Liver (tissue), 9 donors: ENCODE data around the gene GLRX3. TPM values are rescaled to one million over a fixed set of nuclear protein-coding genes. Genes with fewer than 3 reads are reported as not detected.

Experiments
- DNase-seq: peaks from one replicate; pipeline ENCODE4 v3.0.0-alpha.2; 2017; ENCODE audit warnings: low spot score
- H3K27ac ChIP-seq, 2 donors: one replicate each; pipeline ENCODE4 v1.7.0; 2013; ENCODE audit warnings: inconsistent platforms in 2 of 2, low read length in 2 of 2, control low read depth in 1 of 2, low read depth in 1 of 2, mild to moderate bottlenecking in 1 of 2
- H3K27me3 ChIP-seq, 4 donors: one replicate each; pipeline versions ENCODE4 v1.6.1 to v1.7.0; 2013; ENCODE audit warnings: low read length in 3 of 4, inconsistent platforms in 1 of 4, mild to moderate bottlenecking in 1 of 4, moderate library complexity in 1 of 4; ENCODE audit not compliant: control insufficient read depth in 4 of 4, insufficient read depth in 4 of 4
- H3K36me3 ChIP-seq, 4 donors: one replicate each; pipeline versions ENCODE4 v1.6.1 to v1.7.0; 2013; ENCODE audit warnings: low read length in 3 of 4, mild to moderate bottlenecking in 3 of 4, low read depth in 1 of 4, moderate library complexity in 1 of 4; ENCODE audit not compliant: control insufficient read depth in 4 of 4, insufficient read depth in 3 of 4
- H3K4me1 ChIP-seq, 4 donors: one replicate each; pipeline versions ENCODE4 v1.6.1 to v1.7.0; 2013; ENCODE audit warnings: low read length in 3 of 4, mild to moderate bottlenecking in 3 of 4, moderate library complexity in 1 of 4; ENCODE audit not compliant: control insufficient read depth in 4 of 4, insufficient read depth in 4 of 4
- H3K4me3 ChIP-seq, 3 donors: one replicate each; pipeline versions ENCODE4 v1.6.1 to v1.7.0; 2013; ENCODE audit warnings: low read length in 3 of 3, control low read depth in 1 of 3, low read depth in 1 of 3, mild to moderate bottlenecking in 1 of 3
- H3K9ac ChIP-seq, 2 donors: one replicate each; pipeline ENCODE4 v1.7.0; 2013; ENCODE audit warnings: low read length in 2 of 2, mild to moderate bottlenecking in 2 of 2, moderate library complexity in 2 of 2, control low read depth in 1 of 2, low read depth in 1 of 2
- H3K9me3 ChIP-seq, 4 donors: one replicate each; pipeline versions ENCODE4 v1.6.1 to v1.7.0; 2013; ENCODE audit warnings: low read length in 3 of 4; ENCODE audit not compliant: control insufficient read depth in 4 of 4
- CTCF ChIP-seq: fragments of 150-350 bp; IDR thresholded peaks from 2 replicates; pipeline ENCODE4 v1.5.1; 2017; ENCODE audit warnings: improper control_type of control experiment, low read depth, low read length; ENCODE audit not compliant: missing input control
- EGR1 ChIP-seq, 2 donors: IDR thresholded peaks; 2 replicates each; pipeline ENCODE4 v1.6.1; 2016 to 2018; ENCODE audit warnings: antibody characterized with exemption in 2 of 2, low read depth in 2 of 2
- FOXA1 ChIP-seq: IDR thresholded peaks from 2 replicates; pipeline ENCODE4 v1.6.1; 2016; ENCODE audit warnings: antibody characterized with exemption
- GABPA ChIP-seq, 2 donors: IDR thresholded peaks in 1 of 2; conservative IDR thresholded peaks in 1 of 2; 2 replicates each; pipeline ENCODE4 v1.6.1; 2016; ENCODE audit warnings: antibody characterized with exemption in 2 of 2, mild to moderate bottlenecking in 1 of 2, moderate library complexity in 1 of 2
- HNF4A ChIP-seq, 2 donors: conservative IDR thresholded peaks; 2 replicates each; pipeline ENCODE4 v1.6.1; 2016; ENCODE audit warnings: antibody characterized with exemption in 2 of 2, mild to moderate bottlenecking in 2 of 2
- HNF4G ChIP-seq: IDR thresholded peaks from 2 replicates; pipeline ENCODE4 v1.6.1; 2016; ENCODE audit warnings: antibody characterized with exemption
- JUND ChIP-seq, 2 donors: IDR thresholded peaks; 2 replicates each; pipeline ENCODE4 v1.6.1; 2016; ENCODE audit warnings: antibody characterized with exemption in 2 of 2
- MAX ChIP-seq: IDR thresholded peaks from 2 replicates; pipeline ENCODE4 v1.6.1; 2016; ENCODE audit warnings: antibody characterized with exemption
- NR2F2 ChIP-seq: IDR thresholded peaks from 2 replicates; pipeline ENCODE4 v1.6.1; 2016; ENCODE audit warnings: antibody characterized with exemption
- RAD21 ChIP-seq, 2 donors: IDR thresholded peaks; 2 replicates each; pipeline ENCODE4 v1.6.1; 2016; ENCODE audit warnings: antibody characterized with exemption in 2 of 2, mild to moderate bottlenecking in 2 of 2
- RXRA ChIP-seq, 2 donors: IDR thresholded peaks; 2 replicates each; pipeline ENCODE4 v1.6.1; 2017 to 2018; ENCODE audit warnings: antibody characterized with exemption in 2 of 2, mild to moderate bottlenecking in 1 of 2
- SP1 ChIP-seq: IDR thresholded peaks from 2 replicates; pipeline ENCODE4 v1.6.1; 2018; ENCODE audit warnings: antibody characterized with exemption, mild to moderate bottlenecking
- TAF1 ChIP-seq: conservative IDR thresholded peaks from 2 replicates; pipeline ENCODE4 v1.6.1; 2016; ENCODE audit warnings: antibody characterized with exemption, mild to moderate bottlenecking
- YY1 ChIP-seq: IDR thresholded peaks from 2 replicates; pipeline ENCODE4 v1.6.1; 2016; ENCODE audit warnings: antibody characterized with exemption, mild to moderate bottlenecking
- whole genome bisulfite sequencing: extraction: QIAGEN DNeasy Blood & Tissue Kit; methylation state at CpG from one replicate; pipeline ENCODE4 v1.1.7; 2013; 5-methylcytosine and 5-hydroxymethylcytosine counted together
- polyA plus RNA-seq, 2 donors: library from polyadenylated mRNA; stranded (reverse) in 1 of 2; unstranded in 1 of 2; fragments of 200-250 nt in 1 of 2; fragments of >200 nt in 1 of 2; fragmentation: Nextera tagmentation in 1 of 2; extraction: Ambion mirVana in 1 of 2; gene quantifications; one replicate each; pipeline versions ENCODE4 v1.2.1 to v1.2.3, GENCODE V29; 2013 to 2015
- total RNA-seq, 2 donors: library from RNA; depleted of rRNA; stranded (reverse); fragments of >200 nt; gene quantifications; one replicate each; pipeline ENCODE4 v1.2.3, GENCODE V29; 2014
- TF ChIP-seq, protein P1 (sequence below): IDR thresholded peaks from 2 replicates; pipeline ENCODE4 v1.6.1; 2016; ENCODE audit warnings: antibody characterized with exemption, mild to moderate bottlenecking
- TF ChIP-seq, protein P2 (sequence below): IDR thresholded peaks from 2 replicates; pipeline ENCODE4 v1.6.1; 2016; ENCODE audit warnings: antibody characterized with exemption
- TF ChIP-seq, protein P3 (sequence below): IDR thresholded peaks from 2 replicates; pipeline ENCODE4 v1.6.1; 2016; ENCODE audit warnings: antibody characterized with exemption
- donor health status: healthy.
- donor health status: healthy.
- donor health status: healthy.
- donor health status: healthy.
- donor health status: healthy.

The GLRX3 gene
- total and polyA plus RNA-seq, 4 donors: 24.0 to 34.0 (median 28.5) TPM

GRCh38 chr10:130175074-130175473 is 38.9 kb downstream of the GLRX3 start:
- H3K27ac ChIP-seq: no peak overlapping the region
- no peaks in the 10 kb centered on the region for H3K27me3 ChIP-seq
- H3K4me1 ChIP-seq: no peaks in the 10 kb centered on the region
- WGBS: 90% methylated on average over 4 of the region's 4 CpGs
- H3K36me3 ChIP-seq: peaks cover 2 to 33% (median 23%) of the 10 kb centered on the region in 4 donors
- no peak for TF ChIP-seq HNF4A (conservative IDR thresholded peaks at IDR 0.05)
- no peak for TF ChIP-seq GABPA (IDR thresholded peaks at IDR 0.05 in 1 of 2, conservative IDR thresholded peaks at IDR 0.05 in 1 of 2)
- TF ChIP-seq RAD21 (IDR thresholded peaks at IDR 0.05): no peak
- TF ChIP-seq CTCF: no peak
- no peak for TF ChIP-seq SP1
- TF ChIP-seq, protein P1, sequence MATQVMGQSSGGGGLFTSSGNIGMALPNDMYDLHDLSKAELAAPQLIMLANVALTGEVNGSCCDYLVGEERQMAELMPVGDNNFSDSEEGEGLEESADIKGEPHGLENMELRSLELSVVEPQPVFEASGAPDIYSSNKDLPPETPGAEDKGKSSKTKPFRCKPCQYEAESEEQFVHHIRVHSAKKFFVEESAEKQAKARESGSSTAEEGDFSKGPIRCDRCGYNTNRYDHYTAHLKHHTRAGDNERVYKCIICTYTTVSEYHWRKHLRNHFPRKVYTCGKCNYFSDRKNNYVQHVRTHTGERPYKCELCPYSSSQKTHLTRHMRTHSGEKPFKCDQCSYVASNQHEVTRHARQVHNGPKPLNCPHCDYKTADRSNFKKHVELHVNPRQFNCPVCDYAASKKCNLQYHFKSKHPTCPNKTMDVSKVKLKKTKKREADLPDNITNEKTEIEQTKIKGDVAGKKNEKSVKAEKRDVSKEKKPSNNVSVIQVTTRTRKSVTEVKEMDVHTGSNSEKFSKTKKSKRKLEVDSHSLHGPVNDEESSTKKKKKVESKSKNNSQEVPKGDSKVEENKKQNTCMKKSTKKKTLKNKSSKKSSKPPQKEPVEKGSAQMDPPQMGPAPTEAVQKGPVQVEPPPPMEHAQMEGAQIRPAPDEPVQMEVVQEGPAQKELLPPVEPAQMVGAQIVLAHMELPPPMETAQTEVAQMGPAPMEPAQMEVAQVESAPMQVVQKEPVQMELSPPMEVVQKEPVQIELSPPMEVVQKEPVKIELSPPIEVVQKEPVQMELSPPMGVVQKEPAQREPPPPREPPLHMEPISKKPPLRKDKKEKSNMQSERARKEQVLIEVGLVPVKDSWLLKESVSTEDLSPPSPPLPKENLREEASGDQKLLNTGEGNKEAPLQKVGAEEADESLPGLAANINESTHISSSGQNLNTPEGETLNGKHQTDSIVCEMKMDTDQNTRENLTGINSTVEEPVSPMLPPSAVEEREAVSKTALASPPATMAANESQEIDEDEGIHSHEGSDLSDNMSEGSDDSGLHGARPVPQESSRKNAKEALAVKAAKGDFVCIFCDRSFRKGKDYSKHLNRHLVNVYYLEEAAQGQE: no peak
- TF ChIP-seq, protein P2, sequence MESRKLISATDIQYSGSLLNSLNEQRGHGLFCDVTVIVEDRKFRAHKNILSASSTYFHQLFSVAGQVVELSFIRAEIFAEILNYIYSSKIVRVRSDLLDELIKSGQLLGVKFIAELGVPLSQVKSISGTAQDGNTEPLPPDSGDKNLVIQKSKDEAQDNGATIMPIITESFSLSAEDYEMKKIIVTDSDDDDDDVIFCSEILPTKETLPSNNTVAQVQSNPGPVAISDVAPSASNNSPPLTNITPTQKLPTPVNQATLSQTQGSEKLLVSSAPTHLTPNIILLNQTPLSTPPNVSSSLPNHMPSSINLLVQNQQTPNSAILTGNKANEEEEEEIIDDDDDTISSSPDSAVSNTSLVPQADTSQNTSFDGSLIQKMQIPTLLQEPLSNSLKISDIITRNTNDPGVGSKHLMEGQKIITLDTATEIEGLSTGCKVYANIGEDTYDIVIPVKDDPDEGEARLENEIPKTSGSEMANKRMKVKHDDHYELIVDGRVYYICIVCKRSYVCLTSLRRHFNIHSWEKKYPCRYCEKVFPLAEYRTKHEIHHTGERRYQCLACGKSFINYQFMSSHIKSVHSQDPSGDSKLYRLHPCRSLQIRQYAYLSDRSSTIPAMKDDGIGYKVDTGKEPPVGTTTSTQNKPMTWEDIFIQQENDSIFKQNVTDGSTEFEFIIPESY: no peak
- no peak for TF ChIP-seq EGR1 (IDR thresholded peaks at IDR 0.05; ENCODE audit: low read depth in 2 of 2)
- TF ChIP-seq, protein P3, sequence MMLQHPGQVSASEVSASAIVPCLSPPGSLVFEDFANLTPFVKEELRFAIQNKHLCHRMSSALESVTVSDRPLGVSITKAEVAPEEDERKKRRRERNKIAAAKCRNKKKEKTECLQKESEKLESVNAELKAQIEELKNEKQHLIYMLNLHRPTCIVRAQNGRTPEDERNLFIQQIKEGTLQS: no peak
- TF ChIP-seq FOXA1: no peak
- no peak for TF ChIP-seq NR2F2
- TF ChIP-seq MAX: no peak
- TF ChIP-seq RXRA (IDR thresholded peaks at IDR 0.05): no peak
- TF ChIP-seq TAF1: no peak
- no peak for TF ChIP-seq HNF4G
- TF ChIP-seq YY1: no peak
- no peak for TF ChIP-seq JUND (IDR thresholded peaks at IDR 0.05)
- H3K9me3 ChIP-seq: no peaks in the 10 kb centered on the region
- no peak overlapping the region for H3K9ac ChIP-seq
- no peak for DNase-seq
- H3K4me3 ChIP-seq: no peak overlapping the region

DNA sequence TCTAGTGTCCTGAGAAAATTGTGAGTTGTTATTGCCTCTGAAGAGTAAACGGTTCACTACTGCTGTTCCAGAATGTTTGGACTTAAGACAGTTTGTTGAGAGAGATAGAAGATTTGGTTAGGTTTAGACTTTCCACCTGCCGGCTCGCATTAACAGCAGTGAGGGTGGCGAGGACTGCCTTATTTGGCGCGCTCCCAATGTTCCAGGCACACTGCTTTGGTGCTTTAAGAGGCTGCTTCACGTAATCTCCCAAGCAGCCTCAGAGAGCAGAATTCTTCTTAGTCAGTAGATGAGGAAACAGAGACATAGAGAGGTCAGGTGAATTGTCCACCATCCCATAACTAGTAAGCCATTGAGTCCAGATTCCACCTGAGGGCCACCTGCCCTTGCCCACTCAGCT is 41.1 kb downstream of the GLRX3 start:
- Histone ChIP-seq H3K4me1 (no peaks in the 10 kb centered on the region), H3K27ac (no peak overlapping the region), H3K9me3 (no peaks in the 10 kb centered on the region), H3K27me3 (no peaks in the 10 kb centered on the region), H3K9ac (no peak overlapping the region), H3K4me3 (no peak overlapping the region), H3K36me3 (peaks cover 2 to 39% (median 23%) of the 10 kb centered on the region in 4 donors)
- no peak for DNase-seq
- WGBS: 95% methylated on average over 7 of the region's 7 CpGs
- TF ChIP-seq SP1: no peak
- no peak for TF ChIP-seq RXRA (IDR thresholded peaks at IDR 0.05)
